Testis (tissue), 2 donors: ENCODE measurements around the gene GTF3A.

Experiments used
- CTCF ChIP-seq, 3 experiments: fragments of 450-650 bp in 2 of 3; fragments of 200-600 bp in 1 of 3; sonication (generic) in 1 of 3; IDR thresholded peaks; one replicate each; pipeline ENCODE4 v1.5.1; 2016 to 2019; ENCODE audit warnings: antibody characterized with exemption in 3 of 3, mild to moderate bottlenecking in 2 of 3, moderate library complexity in 1 of 3
- POLR2A ChIP-seq: fragments of 450-650 bp; IDR thresholded peaks from one replicate; pipeline ENCODE4 v1.6.1; 2017; ENCODE audit warnings: antibody characterized with exemption, mild to moderate bottlenecking, moderate library complexity

DNA sequence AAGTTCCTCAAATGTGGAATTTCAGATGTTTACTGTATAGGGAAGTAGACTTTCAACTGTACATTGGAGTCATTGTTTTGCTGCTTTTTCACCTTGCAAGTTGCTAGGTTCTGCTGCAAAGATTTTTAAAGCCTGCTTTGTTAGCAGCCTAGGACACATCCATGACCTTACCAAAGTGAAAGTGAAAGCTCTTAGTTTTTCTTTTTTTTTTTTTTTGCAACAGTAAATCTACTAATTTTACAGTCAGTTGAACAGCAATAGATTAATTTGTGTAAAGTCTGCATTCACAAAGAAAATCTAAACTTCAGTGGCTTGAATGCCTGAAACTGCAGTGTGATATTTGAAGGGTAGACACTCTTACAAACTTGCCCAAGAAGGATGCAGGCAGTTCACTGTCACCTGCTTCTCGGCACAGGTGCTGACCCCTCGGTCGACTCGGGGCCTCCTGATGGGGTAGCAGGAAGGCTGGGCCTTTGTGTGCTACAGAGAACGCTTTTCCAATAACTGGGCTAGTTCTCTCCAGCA is 31.0 kb downstream of the GTF3A start:
- no peak for TF ChIP-seq POLR2A
- TF ChIP-seq CTCF (IDR thresholded peaks at IDR 0.05), result no peak
